GF-D8 (cell line): ENCODE data around the gene EXOC3.

ENCODE experiments used
- DNase-seq: peaks from one replicate; lab custom pipeline; 2025; lab: John Stamatoyannopoulos, UW

Gene EXOC3

GRCh38 chr5:457195-457961, 14.4 kb downstream of the EXOC3 start:
- DNase-seq, result no peak

- no peak for DNase-seq
Measured at GRCh38 chr5:458547-459353, 15.8 kb downstream of the EXOC3 start.

GRCh38 chr5:459562-460272, 16.7 kb downstream of the EXOC3 start:
- no peak for DNase-seq

- DNase-seq, result no peak
Measured at GRCh38 chr5:460273-460625, 17.3 kb downstream of the EXOC3 start.

- no peak for DNase-seq
Measured at GRCh38 chr5:462051-462481, 19.1 kb downstream of the EXOC3 start.

GRCh38 chr5:463301-463700, 20.3 kb downstream of the EXOC3 start:
- no peak for DNase-seq

- no peak for DNase-seq
Measured at GRCh38 chr5:463952-464351, 21.0 kb downstream of the EXOC3 start.

GRCh38 chr5:464446-464842, 21.5 kb downstream of the EXOC3 start:
- DNase-seq, result no peak

- DNase-seq, result no peak
Measured at GRCh38 chr5:464843-465590, 22.0 kb downstream of the EXOC3 start.

GRCh38 chr5:465591-466403, 22.8 kb downstream of the EXOC3 start:
- no peak for DNase-seq

- no peak for DNase-seq
Measured at GRCh38 chr5:466661-467310, 23.8 kb downstream of the EXOC3 start.

GRCh38 chr5:468401-468800, 25.4 kb downstream of the EXOC3 start:
- DNase-seq, result no peak

- no peak for DNase-seq
Measured at GRCh38 chr5:469752-470483, 26.9 kb downstream of the EXOC3 start.

GRCh38 chr5:470961-471749, 28.2 kb downstream of the EXOC3 start:
- no peak for DNase-seq

GRCh38 chr5:471750-472058, 28.7 kb downstream of the EXOC3 start:
- no peak for DNase-seq

GRCh38 chr5:472076-472655, 29.2 kb downstream of the EXOC3 start:
- no peak for DNase-seq

- DNase-seq, result peak; percentile 42
Measured at GRCh38 chr5:472656-473550, 29.9 kb downstream of the EXOC3 start.
